Hematopoietic multipotent progenitor cell treated with erythropoietin and hydrocortisone succinate and interleukin-3 and kit ligand, for 6 days (in vitro differentiated cells): ENCODE measurements around the gene TANK.
"Not testable (repeated sequence)": the region's sequence is repeated elsewhere in the genome, so short reads cannot be mapped to it uniquely, and the experiment has no call there.

Source experiments
- DNase-seq: peaks from one replicate; pipeline ENCODE4 v3.0.0-alpha.2; 2015

TANK gene

GRCh38 chr2:161160226-161161073, at the start of gene TANK:
TSS of gene TANK (plus strand) at chr2:161160428. CDS start at chr2:161179663, 19,235 bp downstream.
- peak; percentile 98 for DNase-seq

GRCh38 chr2:161111531-161111930, 48.7 kb upstream of the TANK start:
- DNase-seq, result no peak

- DNase-seq, result no peak
Measured at GRCh38 chr2:161112908-161113307, 47.3 kb upstream of the TANK start.

- no peak for DNase-seq
Measured at GRCh38 chr2:161113693-161114575, 46.3 kb upstream of the TANK start.

- DNase-seq, result no peak
Measured at GRCh38 chr2:161115205-161115604, 45.0 kb upstream of the TANK start.

- DNase-seq, result no peak
Measured at GRCh38 chr2:161115605-161116380, 44.4 kb upstream of the TANK start.

GRCh38 chr2:161116509-161116908, 43.7 kb upstream of the TANK start:
- DNase-seq, result no peak

GRCh38 chr2:161117506-161117905, 42.7 kb upstream of the TANK start:
- no peak for DNase-seq

GRCh38 chr2:161118722-161119121, 41.5 kb upstream of the TANK start:
- DNase-seq, result no peak

- no peak for DNase-seq
Measured at GRCh38 chr2:161119483-161119882, 40.7 kb upstream of the TANK start.

GRCh38 chr2:161120775-161121174, 39.5 kb upstream of the TANK start:
- no peak for DNase-seq

- DNase-seq, result no peak
Measured at GRCh38 chr2:161121622-161122021, 38.6 kb upstream of the TANK start.

- peak; percentile 49 for DNase-seq
Measured at GRCh38 chr2:161122772-161123530, 37.3 kb upstream of the TANK start.

- DNase-seq, result no peak
Measured at GRCh38 chr2:161123531-161124030, 36.6 kb upstream of the TANK start.

GRCh38 chr2:161124201-161124600, 36.0 kb upstream of the TANK start:
- no peak for DNase-seq

- DNase-seq, result no peak
Measured at GRCh38 chr2:161128885-161129284, 31.3 kb upstream of the TANK start.

GRCh38 chr2:161130354-161130753, 29.9 kb upstream of the TANK start:
- DNase-seq, result no peak

GRCh38 chr2:161131074-161131680, 29.1 kb upstream of the TANK start:
- DNase-seq, result no peak

GRCh38 chr2:161131804-161132203, 28.4 kb upstream of the TANK start:
- DNase-seq, result no peak

- DNase-seq, result not testable (repeated sequence)
Measured at GRCh38 chr2:161132384-161132783, 27.8 kb upstream of the TANK start.

GRCh38 chr2:161133366-161133765, 26.9 kb upstream of the TANK start:
- no peak for DNase-seq
